PFSK-1 (cell line): ENCODE measurements around the gene TMEM185B.

ENCODE experiments used
- POLR2AphosphoS5 ChIP-seq: IDR thresholded peaks from 2 replicates; pipeline ENCODE4 v1.6.1; 2012; ENCODE audit warnings: low read depth, mild to moderate bottlenecking, control low read depth, low read length, moderate library complexity
- TAF1 ChIP-seq: IDR thresholded peaks from 2 replicates; pipeline ENCODE4 v1.6.1; 2012; ENCODE audit warnings: low read length, control low read depth, borderline replicate concordance; ENCODE audit not compliant: insufficient read depth
- TF ChIP-seq, protein P1 (sequence below), 2 experiments: IDR thresholded peaks; 2 replicates each; pipeline versions ENCODE4 v1.6.1 to v1.8.0; 2011 to 2012; ENCODE audit warnings: low read depth in 2 of 2, low read length in 2 of 2, control low read depth in 1 of 2, inconsistent platforms in 1 of 2, mild to moderate bottlenecking in 1 of 2, moderate library complexity in 1 of 2; ENCODE audit not compliant: insufficient read depth in 1 of 2

DNA sequence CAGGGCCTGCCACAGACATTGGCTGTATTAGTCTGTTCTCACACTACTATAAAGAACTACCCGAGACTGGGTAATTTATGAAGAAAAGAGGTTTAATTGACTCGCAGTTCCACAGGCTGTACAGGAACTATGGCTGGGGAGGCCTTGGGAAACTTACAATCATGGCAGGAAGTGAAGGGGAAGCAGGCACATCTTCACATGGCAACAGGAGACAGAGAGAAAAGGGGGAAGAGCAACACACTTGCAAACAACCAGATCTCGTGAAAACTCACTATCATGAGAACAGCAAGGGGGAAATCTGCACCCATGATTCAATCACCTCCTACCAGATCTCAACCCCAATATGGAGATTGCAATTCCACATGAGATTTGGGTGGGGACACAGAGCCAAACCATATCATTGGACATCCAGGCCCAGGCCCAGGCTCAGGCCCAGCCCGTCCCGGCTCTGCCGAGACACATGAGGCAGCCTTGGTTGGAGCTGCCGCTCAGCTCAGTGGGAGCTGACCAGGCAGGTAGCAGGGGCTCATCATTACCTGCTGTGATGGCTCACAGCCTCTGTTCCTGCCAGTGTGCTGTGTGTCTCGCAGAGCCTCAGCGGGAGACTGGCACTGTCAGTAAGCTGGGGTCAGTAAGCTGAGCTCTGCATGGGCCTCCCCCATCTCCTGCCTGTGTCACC lies 20.8 kb upstream of the TMEM185B start:
- TF ChIP-seq TAF1 (no peak), POLR2AphosphoS5 (no peak)
- TF ChIP-seq, protein P1, sequence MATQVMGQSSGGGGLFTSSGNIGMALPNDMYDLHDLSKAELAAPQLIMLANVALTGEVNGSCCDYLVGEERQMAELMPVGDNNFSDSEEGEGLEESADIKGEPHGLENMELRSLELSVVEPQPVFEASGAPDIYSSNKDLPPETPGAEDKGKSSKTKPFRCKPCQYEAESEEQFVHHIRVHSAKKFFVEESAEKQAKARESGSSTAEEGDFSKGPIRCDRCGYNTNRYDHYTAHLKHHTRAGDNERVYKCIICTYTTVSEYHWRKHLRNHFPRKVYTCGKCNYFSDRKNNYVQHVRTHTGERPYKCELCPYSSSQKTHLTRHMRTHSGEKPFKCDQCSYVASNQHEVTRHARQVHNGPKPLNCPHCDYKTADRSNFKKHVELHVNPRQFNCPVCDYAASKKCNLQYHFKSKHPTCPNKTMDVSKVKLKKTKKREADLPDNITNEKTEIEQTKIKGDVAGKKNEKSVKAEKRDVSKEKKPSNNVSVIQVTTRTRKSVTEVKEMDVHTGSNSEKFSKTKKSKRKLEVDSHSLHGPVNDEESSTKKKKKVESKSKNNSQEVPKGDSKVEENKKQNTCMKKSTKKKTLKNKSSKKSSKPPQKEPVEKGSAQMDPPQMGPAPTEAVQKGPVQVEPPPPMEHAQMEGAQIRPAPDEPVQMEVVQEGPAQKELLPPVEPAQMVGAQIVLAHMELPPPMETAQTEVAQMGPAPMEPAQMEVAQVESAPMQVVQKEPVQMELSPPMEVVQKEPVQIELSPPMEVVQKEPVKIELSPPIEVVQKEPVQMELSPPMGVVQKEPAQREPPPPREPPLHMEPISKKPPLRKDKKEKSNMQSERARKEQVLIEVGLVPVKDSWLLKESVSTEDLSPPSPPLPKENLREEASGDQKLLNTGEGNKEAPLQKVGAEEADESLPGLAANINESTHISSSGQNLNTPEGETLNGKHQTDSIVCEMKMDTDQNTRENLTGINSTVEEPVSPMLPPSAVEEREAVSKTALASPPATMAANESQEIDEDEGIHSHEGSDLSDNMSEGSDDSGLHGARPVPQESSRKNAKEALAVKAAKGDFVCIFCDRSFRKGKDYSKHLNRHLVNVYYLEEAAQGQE (IDR thresholded peaks at IDR 0.05; ENCODE audit: insufficient read depth in 1 of 2, low read depth in 2 of 2, low read length in 2 of 2): no peak
